HG03571 (cell line): ENCODE data around the gene GRK5.

Experiments
- ATAC-seq: cut with Tn5 transposase; IDR thresholded peaks from one replicate; pipeline ENCODE4 v1.9.1; 2021; ENCODE audit not compliant: unreplicated experiment

The GRK5 gene

GRCh38 chr10:119398996-119399395, 191.6 kb downstream of the GRK5 start:
- no peak for ATAC-seq

- no peak for ATAC-seq
These were observed 192.1 kb downstream of the GRK5 start for GRCh38 chr10:119399466-119399865.

- no peak for ATAC-seq
These were observed 194.5 kb downstream of the GRK5 start for GRCh38 chr10:119401671-119402395.

- no peak for ATAC-seq
These were observed 196.6 kb downstream of the GRK5 start for GRCh38 chr10:119403921-119404320.

GRCh38 chr10:119404719-119405519, 197.5 kb downstream of the GRK5 start:
- no peak for ATAC-seq

GRCh38 chr10:119405520-119405807, 198.1 kb downstream of the GRK5 start:
- ATAC-seq = no peak

GRCh38 chr10:119406137-119406536, 198.8 kb downstream of the GRK5 start:
- no peak for ATAC-seq

- no peak for ATAC-seq
These were observed 199.4 kb downstream of the GRK5 start for GRCh38 chr10:119406601-119407253.

GRCh38 chr10:119407254-119407777, 199.9 kb downstream of the GRK5 start:
- no peak for ATAC-seq

GRCh38 chr10:119408072-119408471, 200.7 kb downstream of the GRK5 start:
- ATAC-seq = no peak

- ATAC-seq = no peak
These were observed 201.6 kb downstream of the GRK5 start for GRCh38 chr10:119408969-119409371.

- no peak for ATAC-seq
These were observed 202.0 kb downstream of the GRK5 start for GRCh38 chr10:119409385-119409784.

- ATAC-seq = no peak
These were observed 202.5 kb downstream of the GRK5 start for GRCh38 chr10:119409906-119410305.

GRCh38 chr10:119410361-119411116, 203.2 kb downstream of the GRK5 start:
- no peak for ATAC-seq

- ATAC-seq = no peak
These were observed 205.1 kb downstream of the GRK5 start for GRCh38 chr10:119412244-119413092.

- ATAC-seq = no peak
These were observed 205.7 kb downstream of the GRK5 start for GRCh38 chr10:119413093-119413453.

- ATAC-seq = no peak
These were observed 206.2 kb downstream of the GRK5 start for GRCh38 chr10:119413471-119414080.

- no peak for ATAC-seq
These were observed 206.8 kb downstream of the GRK5 start for GRCh38 chr10:119414081-119414611.

- ATAC-seq = no peak
These were observed 207.8 kb downstream of the GRK5 start for GRCh38 chr10:119415121-119415520.
